Osteoblast (primary cell): ENCODE data around the gene GSTM1. TPM values are rescaled to one million over a fixed set of nuclear protein-coding genes. Genes with fewer than 3 reads are reported as not detected.

Source experiments
- DNase-seq: peaks from one replicate; pipeline ENCODE4 v3.0.0; 2011; ENCODE audit warnings: low spot score, mixed read lengths; ENCODE audit not compliant: insufficient read length; ENCODE audit errors: missing footprints
- H2AFZ ChIP-seq: 2 replicates; pipeline ENCODE4 v1.6.0; 2011; ENCODE audit warnings: mild to moderate bottlenecking, low read length
- H3K27ac ChIP-seq: 2 replicates; pipeline ENCODE4 v1.5.1; 2011; ENCODE audit warnings: mild to moderate bottlenecking, low read depth, low read length, moderate library complexity
- H3K27me3 ChIP-seq: 2 replicates; pipeline ENCODE4 v1.6.0; 2012; ENCODE audit warnings: mild to moderate bottlenecking, control low read depth, inconsistent platforms, low read length, moderate library complexity; ENCODE audit not compliant: insufficient read depth
- H3K36me3 ChIP-seq: 2 replicates; pipeline ENCODE4 v1.5.1; 2011; ENCODE audit warnings: mild to moderate bottlenecking, low read length, control low read depth, moderate library complexity; ENCODE audit not compliant: insufficient read depth
- H3K4me1 ChIP-seq: 2 replicates; pipeline ENCODE4 v1.5.1; 2011; ENCODE audit warnings: mild to moderate bottlenecking, low read length, control low read depth, moderate library complexity; ENCODE audit not compliant: insufficient read depth
- H3K4me2 ChIP-seq: 2 replicates; pipeline ENCODE4 v1.6.0; 2011; ENCODE audit warnings: mild to moderate bottlenecking, low read length; ENCODE audit not compliant: insufficient read depth
- H3K4me3 ChIP-seq: fragments of 200-600 bp; sonication (generic); 3 replicates; pipeline ENCODE4 v1.5.1; 2012; ENCODE audit warnings: mild to moderate bottlenecking, low read length, inconsistent platforms; ENCODE audit not compliant: insufficient read depth
- H3K79me2 ChIP-seq: 2 replicates; pipeline ENCODE4 v1.6.0; 2012; ENCODE audit warnings: mild to moderate bottlenecking, low read length, control low read depth, inconsistent platforms; ENCODE audit not compliant: insufficient read depth
- H3K9me3 ChIP-seq: 2 replicates; pipeline ENCODE4 v1.5.1; 2011; ENCODE audit warnings: low read depth, low read length, control low read depth
- H4K20me1 ChIP-seq: 2 replicates; pipeline ENCODE4 v1.6.0; 2012; ENCODE audit warnings: mild to moderate bottlenecking, low read length, control low read depth; ENCODE audit not compliant: insufficient read depth
- CTCF ChIP-seq: IDR thresholded peaks from 2 replicates; pipeline ENCODE4 v1.5.1; 2011; ENCODE audit warnings: mild to moderate bottlenecking, low read depth, low read length, moderate library complexity; ENCODE audit errors: extremely low read depth
- total RNA-seq: library from RNA; depleted of rRNA; stranded (reverse); fragments of >200 nt; gene quantifications from 2 replicates; pipeline ENCODE4 v1.2.3, GENCODE V29; 2012

GSTM1 gene
- total RNA-seq, 1 donor: not detected

DNA sequence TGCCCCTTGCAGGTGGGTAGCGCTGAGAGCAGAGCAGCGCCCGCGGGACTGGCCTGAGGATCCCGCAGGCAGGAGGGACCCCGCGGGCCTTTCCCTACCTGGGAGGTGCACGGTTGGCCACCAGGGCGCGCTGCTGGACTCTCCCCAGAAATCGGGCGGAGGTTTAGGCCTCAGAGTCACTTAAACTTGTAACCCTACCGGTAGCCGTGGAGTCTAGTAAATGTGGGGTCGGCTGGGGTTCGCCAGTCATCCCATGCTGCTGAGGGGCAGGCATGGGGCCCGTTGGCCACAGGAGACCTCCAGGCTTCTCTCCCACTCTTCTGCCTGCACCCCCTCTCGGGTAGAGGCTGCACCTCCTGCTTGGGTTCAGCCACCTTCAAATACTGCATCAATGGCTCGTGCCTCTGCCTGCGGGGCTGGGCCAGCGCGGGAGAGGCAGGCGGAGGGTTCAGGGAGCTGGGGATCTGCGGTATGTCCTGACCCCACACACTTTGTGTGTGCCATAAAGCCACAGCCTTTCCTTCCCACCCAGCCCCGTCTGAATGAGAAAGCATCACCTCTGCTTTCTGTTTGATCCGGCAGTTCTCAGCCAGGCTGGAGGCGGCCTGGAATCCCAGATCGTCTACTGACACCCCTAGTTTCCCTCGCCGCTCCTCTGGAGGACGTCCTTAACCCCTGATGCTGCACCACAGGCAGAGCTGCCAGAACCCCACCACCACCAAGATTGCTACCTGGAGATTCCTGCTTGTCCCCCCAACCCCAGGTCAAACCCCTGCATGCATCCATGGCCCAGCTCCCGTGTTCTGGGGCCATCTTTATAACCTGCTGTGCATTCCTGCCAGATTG is 44.0 kb upstream of the GSTM1 start:
- Histone ChIP-seq H3K27me3 (no peaks in the 10 kb centered on the region), H3K9me3 (no peaks in the 10 kb centered on the region), H2AFZ (peak overlapping the region; percentile 98), H3K4me2 (peak overlapping the region; percentile 65), H3K4me1 (peaks cover 4% of the 10 kb centered on the region), H3K79me2 (no peaks in the 10 kb centered on the region), H3K27ac (no peak overlapping the region), H3K4me3 (peak overlapping the region; percentile 24), H3K36me3 (no peaks in the 10 kb centered on the region), H4K20me1 (no peaks in the 10 kb centered on the region)
- DNase-seq: peak; percentile 94
- peak; percentile 82 for TF ChIP-seq CTCF

- DNase-seq: no peak
- Histone ChIP-seq H3K4me2 (no peak overlapping the region), H3K4me1 (peaks cover 4% of the 10 kb centered on the region), H3K27me3 (no peaks in the 10 kb centered on the region), H2AFZ (no peak overlapping the region), H3K4me3 (no peak overlapping the region), H3K36me3 (no peaks in the 10 kb centered on the region), H3K27ac (no peak overlapping the region), H3K79me2 (no peaks in the 10 kb centered on the region), H3K9me3 (no peaks in the 10 kb centered on the region), H4K20me1 (no peaks in the 10 kb centered on the region)
- TF ChIP-seq CTCF: no peak
Measured at GRCh38 chr1:109644670-109645069, 42.9 kb upstream of the GSTM1 start.

DNA sequence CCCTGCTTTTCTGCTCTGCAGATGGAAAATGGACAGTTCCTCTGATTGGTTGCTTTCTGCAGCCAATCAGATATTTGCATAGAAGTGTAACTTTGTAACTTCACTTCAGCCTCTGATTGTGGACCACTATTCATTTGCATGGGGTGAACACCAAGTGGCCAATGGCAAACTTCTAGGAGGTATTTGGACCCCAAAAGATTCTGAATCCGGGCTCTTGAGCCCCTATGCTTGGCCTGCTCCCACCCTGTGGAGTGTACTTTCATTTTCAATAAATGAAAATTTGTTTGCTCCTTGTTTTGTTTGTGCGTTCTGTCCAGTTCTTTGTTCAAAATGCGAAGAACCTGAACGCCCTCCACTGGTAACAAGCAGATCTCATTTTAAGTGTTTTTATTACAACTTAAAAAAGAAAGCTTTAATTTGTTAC is 38.1 kb upstream of the GSTM1 start:
- no peak for DNase-seq

More for the DNA sequence above, 38.1 kb upstream of the GSTM1 start:
- peak overlapping the region; percentile 37 for H2AFZ ChIP-seq
- no peaks in the 10 kb centered on the region for H3K36me3 ChIP-seq
- no peak overlapping the region for H3K27ac ChIP-seq
- TF ChIP-seq CTCF: peak; percentile 40
- no peaks in the 10 kb centered on the region for H3K79me2 ChIP-seq
- H3K9me3 ChIP-seq: no peaks in the 10 kb centered on the region
- peak overlapping the region; percentile 72 for H3K4me2 ChIP-seq
- peaks cover 13% of the 10 kb centered on the region for H3K4me1 ChIP-seq
- H4K20me1 ChIP-seq: no peaks in the 10 kb centered on the region
- peaks cover 18% of the 10 kb centered on the region for H3K27me3 ChIP-seq
- peak overlapping the region; percentile 56 for H3K4me3 ChIP-seq
